GM19043 (cell line): ENCODE measurements around the gene ZNF750.

ENCODE experiments used
- ATAC-seq: cut with Tn5 transposase; IDR thresholded peaks from one replicate; pipeline ENCODE4 v1.9.1; 2021; ENCODE audit warnings: low read depth; ENCODE audit not compliant: unreplicated experiment

Gene ZNF750

DNA sequence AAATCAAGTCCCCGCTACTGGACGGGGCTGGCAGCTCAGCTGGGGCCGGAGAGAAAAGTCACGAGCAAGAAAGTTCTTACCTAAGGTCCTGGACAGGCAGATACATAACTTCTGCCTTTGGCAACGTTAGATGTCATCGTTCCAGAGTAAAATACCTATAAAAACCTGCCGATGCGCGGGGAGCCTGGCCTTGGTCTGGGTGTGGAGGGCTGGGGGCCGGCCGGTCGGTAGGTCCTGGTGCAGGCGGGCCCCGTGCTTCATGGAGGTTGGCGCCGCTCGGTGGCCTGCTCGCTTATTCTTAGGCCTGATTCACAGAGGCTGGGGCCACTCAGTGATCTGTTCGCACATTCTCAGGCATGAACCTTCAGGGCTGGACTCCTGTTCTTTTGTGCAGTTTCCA lies 33.7 kb upstream of the ZNF750 start:
- no peak for ATAC-seq

DNA sequence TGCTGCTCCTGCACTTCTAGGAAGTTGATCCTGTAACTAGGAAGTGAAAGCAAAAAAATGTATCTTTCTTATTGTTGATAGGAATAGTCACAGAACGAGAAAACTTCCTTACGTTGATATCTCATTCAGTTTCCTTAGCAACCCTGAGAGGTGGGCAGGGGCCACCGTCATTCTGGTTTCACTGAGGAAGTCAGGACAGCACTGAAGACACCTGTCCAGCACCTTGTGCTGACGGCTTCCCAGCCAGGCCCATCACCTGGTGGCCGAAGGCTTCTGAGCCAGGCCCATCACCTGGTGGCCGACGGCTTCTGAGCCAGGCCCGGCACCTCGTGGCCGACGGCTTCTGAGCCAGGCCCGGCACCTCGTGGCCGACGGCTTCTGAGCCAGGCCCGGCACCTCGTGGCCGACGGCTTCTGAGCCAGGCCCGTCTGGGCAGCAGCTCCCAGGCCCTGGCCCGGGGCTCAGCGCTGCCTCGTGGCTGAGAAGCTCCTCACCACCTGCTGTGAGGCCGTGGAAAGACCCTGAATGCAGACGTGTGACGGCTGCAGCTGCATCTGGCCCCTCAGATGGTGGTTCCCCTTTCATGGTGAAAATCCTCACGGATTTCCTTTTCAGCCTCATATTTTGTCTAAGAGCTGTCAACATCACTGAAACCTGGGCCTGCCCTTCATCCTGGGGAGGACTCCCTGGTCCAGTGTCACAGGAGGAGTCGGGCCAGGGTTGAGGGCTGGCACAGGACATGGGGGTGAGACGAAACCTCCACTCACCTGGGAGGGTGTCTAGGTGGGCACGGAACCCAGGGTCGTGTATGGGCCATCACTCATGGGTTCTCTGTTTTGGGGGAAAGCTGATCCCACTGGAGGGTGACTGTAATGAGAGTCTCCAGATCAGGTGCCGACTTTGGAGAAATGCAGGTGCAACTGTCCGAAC lies 33.0 kb upstream of the ZNF750 start:
- no peak for ATAC-seq

DNA sequence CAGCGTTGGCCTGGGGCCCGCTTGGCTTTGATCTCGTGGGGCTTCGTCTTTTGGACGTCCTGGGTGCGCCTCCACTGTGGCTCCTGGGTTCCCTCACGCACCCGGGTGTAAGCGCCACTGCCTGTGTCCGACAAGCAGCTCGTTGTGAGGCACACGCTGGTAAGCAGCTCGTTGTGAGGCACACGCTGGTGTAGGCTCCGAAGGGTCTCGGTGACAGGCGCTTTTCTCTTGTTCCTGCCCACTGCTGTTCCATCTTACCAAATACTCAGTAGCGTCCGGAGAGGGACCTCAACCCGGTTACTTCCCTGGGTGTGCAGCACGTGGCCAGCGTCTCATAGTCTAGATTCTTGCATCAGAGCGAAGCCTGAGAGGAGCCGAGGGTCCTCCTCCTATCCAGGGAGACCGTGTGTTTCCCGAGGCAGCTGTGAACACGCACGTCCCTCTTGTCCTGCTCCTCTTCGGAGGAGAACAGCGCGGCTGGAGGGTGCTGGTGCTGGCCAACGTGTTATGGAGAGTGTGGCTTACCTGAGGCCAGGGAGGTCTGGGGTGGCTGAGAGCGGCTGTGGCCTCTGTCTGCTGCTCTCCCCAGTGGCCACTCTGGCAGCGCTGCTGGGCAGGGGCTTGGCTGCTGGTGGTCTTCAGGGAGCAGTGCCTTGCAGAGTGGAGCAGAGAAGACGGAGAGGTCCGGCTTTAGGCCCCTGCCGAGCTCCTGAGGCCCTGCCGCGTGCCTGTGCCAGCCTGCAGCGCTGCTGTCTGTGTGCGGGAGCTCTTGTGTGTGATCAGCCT lies 32.1 kb upstream of the ZNF750 start:
- ATAC-seq, result no peak

DNA sequence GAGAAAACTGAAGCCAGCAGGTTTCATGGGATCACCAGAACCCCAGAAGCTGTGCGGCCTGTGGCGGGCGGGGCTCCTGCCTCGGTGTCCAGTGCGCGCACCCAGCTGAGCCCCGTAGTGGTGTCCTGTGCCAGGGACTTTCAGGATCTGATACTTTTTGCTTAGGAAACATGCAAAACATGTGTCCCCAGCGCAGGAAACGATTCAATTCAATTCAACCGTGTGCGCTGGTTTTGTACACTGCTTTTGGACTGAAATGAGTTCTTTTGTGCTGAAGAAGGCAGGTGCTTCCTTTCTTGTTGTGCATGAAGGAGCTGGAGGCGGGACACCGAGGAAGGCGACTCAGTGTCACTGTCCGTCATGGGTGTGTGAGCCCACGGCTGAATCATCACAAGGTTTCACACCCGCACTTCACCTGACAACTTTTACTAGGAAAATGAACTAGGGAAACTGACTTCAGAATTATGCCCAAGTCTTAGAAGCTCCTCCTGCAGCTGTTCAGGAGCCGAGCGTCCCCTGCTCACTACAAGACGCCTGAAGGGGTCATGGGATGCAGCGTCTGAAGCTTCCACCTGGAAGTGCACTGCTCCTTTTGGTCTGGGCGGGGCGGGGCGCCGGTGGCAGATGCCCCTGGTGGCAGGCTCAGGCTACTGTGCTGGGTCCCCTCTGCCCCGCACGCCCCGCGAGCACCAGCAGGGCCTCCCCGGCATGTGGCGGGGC lies 31.4 kb upstream of the ZNF750 start:
- peak; percentile 62 for ATAC-seq

DNA sequence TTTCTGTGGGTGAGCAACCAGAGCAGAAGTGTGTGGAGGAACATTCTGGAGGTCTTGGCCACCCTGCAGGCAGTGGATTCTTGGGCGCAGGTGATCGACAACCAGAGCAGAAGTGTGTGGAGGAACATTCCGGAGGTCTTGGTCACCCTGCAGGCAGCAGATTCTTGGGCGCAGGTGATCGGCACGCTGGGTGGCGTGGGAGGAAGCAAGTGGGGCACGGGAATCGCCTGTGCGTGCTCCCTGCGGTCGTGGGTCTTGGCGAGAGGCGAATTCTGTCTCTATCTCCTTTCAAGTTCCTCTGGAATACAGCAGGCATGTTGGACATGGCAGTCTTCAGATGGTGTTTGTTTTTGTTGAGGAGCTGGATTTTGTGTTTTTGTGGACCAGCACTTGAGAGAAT lies 30.7 kb upstream of the ZNF750 start:
- ATAC-seq, result no peak

DNA sequence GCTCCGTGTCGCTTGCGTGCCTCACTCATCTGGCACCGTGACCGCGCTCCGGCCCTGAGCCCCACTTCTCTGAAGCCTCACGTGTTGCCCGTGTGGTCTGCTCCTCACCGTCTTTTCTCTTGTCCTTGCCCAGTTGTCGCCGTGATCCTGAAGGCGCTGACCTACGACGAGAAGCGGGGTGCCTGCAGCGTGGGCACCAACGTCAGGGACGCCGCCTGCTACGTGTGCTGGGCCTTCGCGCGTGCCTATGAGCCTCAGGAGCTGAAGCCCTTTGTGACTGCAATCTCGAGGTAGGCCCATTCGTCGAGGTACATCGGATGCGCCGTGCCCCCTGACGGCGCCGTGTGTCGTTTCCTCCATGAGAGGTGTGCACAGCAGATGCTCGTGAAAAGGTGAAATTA lies 30.3 kb upstream of the ZNF750 start:
- ATAC-seq, result no peak

DNA sequence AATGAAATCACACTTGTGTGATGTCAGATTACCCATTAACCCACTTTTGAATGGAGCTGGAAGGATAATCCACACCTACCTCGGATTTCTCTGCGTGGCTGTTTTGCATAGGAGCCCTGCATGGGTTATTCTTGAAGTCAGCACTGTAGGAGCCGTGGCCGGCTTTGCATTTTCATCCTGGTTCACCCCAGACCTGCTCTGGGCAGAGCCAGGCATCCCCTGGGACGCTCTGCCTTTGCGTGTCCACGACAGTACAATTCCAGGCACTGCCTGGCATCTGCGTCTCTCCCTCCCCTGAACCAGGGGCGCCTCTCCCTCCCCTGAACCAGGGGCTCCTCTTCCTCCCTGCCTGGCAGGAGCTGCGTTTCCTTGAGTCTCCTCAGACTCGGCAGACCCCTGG lies 29.7 kb upstream of the ZNF750 start:
- ATAC-seq, result no peak

DNA sequence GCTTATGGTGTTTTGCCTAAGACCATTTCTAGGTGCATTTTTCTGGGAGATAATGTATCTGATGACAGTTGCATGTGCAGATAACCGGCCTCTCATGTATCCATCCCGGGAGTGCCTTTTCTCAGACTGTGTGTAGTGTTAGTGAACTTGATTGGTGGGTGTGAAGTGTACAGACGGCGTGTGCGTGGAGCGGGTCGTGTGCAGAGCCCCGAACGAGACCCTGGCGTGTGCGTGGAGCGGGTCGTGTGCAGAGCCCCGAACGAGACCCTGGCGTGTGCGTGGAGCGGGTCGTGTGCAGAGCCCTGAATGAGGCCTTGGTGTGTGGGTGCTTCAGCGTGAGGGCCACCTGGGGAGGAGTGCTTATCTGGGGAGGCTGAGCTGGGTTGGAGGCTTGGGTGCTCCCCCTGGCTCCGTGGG lies 28.9 kb upstream of the ZNF750 start:
- ATAC-seq, result no peak

DNA sequence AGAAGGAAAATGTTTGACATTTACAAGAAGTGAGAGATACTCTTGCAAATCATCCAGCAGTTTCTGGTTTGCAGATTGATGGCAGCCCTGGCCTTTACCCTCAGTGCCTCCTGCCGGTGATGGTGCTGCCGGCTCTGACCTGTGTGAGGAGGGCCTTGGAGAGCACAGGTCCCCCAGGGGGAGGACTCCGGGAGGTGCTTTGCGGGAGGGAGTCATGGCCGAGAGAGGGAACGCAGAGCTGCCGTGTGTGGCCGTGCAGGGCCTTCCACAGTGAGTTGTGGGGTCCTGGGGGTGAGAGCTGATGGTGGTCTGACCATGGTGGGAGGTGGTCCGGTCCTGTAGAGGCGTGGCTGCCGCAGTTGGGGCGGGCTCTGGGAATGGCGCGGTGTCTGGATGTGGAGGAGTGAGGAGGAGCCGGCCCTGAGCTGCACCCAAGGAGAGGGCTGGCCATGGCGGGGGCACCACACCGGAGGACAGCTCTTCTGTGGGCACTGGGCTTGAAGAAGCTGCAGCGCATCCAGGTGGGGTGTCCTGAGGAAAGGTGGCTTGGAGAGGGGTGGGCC lies 28.0 kb upstream of the ZNF750 start:
- ATAC-seq, result no peak

DNA sequence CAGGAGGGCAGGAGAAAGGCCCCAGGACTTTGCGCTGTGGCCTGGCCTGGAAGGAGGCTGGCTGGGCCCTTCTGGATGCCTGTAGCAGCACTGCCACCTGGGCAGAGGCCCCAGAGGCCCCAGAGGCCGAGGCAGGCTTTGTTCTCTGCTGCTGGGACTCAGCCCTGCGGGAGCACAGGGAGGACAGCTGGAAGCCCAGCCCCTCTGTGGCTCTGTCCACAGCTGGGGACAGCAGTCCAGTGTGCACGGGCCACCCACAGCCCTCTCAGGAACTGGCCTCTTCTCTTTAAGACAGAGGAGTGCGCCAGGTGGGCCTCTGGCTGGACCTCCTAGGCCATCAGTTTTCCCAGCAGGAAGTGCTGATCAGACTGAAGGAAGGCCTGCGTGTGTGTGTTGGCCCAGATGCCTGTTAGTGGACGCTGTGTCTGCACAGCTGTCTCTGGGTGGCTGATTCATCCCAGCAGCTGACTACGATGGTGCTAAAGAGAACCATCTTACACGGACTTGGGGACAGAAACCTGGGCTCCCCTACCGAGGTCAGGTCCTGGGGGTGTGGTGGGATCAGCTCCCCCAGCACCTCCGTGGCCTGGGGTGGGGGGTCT lies 26.9 kb upstream of the ZNF750 start:
- no peak for ATAC-seq

DNA sequence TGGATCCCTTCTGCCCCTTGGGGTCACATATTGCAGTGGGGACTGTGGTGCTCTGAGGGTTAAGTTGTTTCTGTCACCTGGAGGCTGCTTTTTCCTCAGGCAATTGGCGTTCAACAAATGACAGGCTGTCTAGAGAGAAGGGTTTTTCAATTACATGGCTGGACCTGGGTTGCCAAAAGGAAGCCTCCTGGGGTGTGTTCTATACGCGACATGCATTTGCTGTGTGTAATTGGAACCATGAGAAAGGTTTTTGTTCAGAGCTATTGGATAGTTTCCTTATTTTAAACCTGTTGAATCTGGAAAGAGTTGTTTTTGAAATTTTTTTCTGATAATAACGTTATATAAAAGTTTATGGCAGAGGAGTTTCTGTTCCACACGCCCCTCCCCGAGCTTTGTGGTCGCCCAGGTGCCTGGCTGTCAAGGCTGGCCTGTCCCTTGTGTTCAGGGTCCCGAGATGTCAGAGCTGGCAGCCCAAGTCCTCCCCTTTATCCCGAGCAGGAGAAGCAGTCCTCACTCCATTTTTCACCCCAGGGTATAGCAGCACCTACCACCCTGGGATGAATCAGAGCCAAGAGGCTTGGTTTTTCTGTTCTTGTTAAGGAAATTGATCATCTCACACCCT lies 26.1 kb upstream of the ZNF750 start:
- ATAC-seq, result no peak

DNA sequence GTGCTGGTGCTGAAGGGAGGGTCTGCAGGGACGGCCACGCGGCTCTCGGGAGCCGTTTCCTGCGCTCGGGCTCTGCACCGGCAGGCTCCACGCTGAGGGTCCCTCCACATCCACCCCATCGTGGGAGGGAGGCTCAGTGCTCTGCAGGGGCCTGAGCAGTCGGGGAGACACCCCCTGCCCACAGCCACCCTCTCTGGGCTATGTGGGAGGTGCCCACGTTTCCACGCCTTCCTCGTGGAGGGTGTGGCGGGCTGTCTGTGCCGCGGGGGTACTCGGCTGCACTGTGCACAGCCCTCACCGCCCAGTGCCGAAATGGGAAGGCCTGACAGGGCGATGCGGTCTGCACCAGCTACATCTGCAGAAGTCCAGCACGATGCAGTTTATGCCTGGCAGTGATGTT lies 25.5 kb upstream of the ZNF750 start:
- no peak for ATAC-seq

DNA sequence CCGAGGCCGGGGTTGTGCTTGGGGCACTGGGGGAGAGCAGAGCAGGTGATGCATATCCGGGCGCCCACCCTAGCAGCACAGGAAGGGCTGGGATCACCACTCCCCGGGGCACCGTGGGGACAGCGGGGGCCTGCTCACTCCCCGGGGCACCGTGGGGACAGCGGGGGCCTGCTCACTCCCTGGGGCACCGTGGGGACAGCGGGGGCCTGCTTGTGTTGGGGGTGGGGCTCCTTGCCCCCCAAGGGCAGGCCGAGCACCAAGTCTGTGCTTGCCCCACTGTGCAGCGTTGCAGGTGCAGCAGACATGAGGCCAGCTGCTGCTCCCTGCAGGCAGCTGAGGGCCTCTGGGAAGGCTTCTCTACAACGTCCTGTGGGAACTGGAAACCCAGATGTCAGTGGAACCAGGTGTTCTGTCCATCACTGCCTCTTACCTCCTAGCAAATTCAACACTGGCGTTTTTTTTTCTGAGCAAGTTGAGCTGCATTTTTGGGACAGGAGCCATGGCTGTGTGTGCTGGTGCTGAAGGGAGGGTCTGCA lies 25.0 kb upstream of the ZNF750 start:
- ATAC-seq, result no peak

DNA sequence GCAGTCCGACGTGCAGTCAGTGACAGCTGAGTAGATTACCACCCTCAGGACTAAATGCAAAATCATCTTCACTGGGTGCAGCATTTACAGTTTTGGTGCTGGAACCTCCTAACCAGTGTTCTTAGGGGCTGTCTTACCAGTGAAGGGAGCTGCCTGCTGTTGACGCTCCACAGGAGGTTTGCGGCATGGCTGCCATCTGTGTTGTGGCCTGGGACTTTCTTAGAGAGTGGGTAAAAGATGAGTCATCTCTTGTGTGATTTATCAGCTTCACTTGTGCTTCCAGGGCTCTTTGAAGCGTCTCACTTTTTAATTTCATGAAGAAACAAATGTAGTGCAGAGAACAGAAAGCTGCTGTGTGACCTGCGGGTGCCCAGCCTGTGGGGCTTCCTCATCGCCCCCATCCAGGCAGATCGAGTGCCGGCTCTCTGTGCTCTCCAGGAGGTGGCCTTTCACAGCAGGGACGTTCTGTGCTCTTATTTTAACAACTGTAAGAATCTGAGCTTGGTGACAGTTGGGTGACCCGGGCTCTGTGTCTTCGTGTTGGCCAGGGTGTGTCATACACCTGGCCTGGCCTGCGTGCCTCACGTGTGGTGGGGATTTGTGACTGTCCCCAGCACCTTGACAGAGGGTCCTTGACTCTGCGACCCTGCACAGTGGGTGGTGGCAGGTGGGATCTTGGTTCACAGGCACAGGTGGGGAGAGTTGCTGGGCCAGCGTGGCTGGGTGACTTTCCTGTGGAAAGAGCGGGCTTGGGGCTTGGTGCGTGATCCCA lies 24.3 kb upstream of the ZNF750 start:
- peak; percentile 76 for ATAC-seq

DNA sequence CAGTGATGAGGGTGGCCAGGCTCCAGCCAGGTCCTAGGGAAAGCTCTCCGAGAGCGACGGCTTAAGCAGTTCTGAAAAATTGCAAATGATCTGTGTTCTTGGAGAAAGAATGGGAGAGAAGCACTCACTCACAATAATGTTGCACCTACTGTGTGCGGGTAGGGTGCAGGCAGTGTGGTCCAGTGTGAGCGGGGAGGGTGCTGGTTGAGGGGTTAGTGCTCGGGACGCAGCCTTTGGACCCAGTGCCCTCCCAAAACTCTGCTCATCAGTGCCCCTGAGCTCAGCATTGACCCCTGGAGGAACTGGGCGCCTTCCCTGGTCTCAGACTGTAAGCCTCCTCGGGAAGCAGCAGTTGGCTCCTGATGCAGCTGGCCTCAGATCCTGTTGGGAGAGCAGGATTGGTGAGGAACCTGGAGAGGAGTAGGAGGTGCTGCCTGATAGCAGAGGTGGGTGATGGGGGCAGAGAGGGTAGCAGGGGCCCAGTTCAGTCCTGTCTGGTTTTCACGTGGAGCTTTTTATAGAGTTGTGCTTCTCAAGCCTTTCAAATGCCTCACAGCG lies 23.6 kb upstream of the ZNF750 start:
- no peak for ATAC-seq

DNA sequence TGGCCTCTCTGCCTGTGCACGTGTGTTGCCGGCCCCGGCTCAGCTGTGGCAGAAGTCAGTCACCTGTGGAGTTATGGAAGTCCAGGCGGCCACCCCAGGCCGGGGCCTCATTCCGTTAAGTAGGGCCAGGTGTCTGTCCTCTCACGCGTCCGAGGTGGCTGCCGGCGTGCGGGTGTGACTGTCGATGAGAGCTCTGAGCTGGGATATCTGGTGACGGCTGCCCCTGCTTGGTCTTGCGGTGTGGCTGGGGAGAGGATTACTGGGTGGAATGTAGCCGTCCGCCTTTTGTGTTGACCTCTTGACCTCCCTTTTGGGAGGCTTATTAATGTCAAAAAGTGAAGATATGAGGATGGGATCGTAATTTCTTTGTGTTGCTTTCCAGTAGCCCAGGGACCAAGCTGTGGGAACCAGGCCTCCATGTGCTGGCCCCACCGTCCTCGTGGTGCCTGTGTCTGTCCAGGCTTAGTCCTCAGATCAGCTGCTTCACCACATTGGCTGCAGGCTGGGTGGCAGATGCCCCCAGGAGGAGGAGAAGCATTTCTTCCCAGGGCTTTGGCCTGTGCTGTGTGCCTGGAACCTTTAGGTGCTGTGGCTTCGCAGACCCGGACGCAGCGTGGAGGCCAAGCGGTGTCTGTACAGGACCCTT lies 23.0 kb upstream of the ZNF750 start:
- ATAC-seq, result no peak

DNA sequence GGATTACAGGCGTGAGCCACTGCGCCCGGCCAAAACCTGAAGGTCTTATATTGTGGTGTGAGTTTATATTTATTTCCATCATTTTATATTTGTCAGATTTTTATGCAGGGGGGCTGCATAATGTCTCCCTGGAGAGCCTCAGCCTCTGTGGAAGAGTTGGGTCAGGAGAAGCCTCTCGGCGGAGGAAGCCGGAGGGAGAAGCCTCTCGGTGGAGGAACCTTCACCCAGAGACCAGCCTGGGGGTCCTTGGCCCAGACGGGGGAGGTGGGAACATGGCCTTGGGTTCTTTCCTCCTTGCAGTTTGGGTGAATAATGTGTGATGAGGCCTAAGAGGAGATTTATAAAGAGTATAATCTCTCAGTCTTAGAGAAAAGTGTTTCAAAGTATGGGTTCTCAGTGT lies 22.4 kb upstream of the ZNF750 start:
- no peak for ATAC-seq

DNA sequence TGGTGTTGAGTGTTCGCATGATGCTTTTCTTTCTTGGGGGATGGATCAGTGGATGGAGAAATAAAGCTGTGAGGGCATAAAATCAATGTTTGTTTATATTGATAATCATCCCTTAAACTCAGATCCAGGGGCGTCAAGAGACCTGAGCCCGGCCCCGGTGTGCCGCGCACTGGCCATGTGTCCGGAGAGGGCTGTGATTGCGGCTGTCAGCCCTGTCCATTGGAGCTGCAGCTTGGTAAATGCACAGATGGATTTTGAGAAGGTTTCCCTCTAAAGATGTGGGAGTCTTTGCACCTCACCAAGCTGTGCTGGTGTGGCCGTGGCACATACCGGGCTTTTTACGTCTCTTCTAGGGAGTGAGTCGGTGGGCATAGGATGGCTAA lies 21.6 kb upstream of the ZNF750 start:
- ATAC-seq, result no peak
